Measurements from ENCODE around the gene LRMDA.

Gene LRMDA

GRCh38 chr10:76197293-76197692 is 765.9 kb downstream of the LRMDA start:
- DNase-seq: no peak

- no peak for DNase-seq
These were observed 767.0 kb downstream of the LRMDA start for GRCh38 chr10:76198287-76199035.

- DNase-seq: no peak
These were observed 770.5 kb downstream of the LRMDA start for GRCh38 chr10:76201962-76202361.

GRCh38 chr10:76202777-76203176 is 771.4 kb downstream of the LRMDA start:
- no peak for DNase-seq

- no peak for DNase-seq
These were observed 773.9 kb downstream of the LRMDA start for GRCh38 chr10:76205361-76205760.

- no peak for DNase-seq
These were observed 775.5 kb downstream of the LRMDA start for GRCh38 chr10:76206797-76207352.

GRCh38 chr10:76209135-76209534 is 777.7 kb downstream of the LRMDA start:
- DNase-seq: no peak

- no peak for DNase-seq
These were observed 778.8 kb downstream of the LRMDA start for GRCh38 chr10:76210211-76210610.

GRCh38 chr10:76211691-76212090 is 780.3 kb downstream of the LRMDA start:
- no peak for DNase-seq

- no peak for DNase-seq
These were observed 782.5 kb downstream of the LRMDA start for GRCh38 chr10:76213876-76214275.

- DNase-seq: no peak
These were observed 786.6 kb downstream of the LRMDA start for GRCh38 chr10:76218035-76218434.

- DNase-seq: no peak
These were observed 797.9 kb downstream of the LRMDA start for GRCh38 chr10:76229341-76229740.

GRCh38 chr10:76230921-76231285 is 799.5 kb downstream of the LRMDA start:
- DNase-seq: no peak

- no peak for DNase-seq
These were observed 800.0 kb downstream of the LRMDA start for GRCh38 chr10:76231286-76231934.

- no peak for DNase-seq
These were observed 803.2 kb downstream of the LRMDA start for GRCh38 chr10:76234499-76235226.

GRCh38 chr10:76236356-76236755 is 804.9 kb downstream of the LRMDA start:
- no peak for DNase-seq

- DNase-seq: no peak
These were observed 811.5 kb downstream of the LRMDA start for GRCh38 chr10:76242956-76243355.

- no peak for DNase-seq
These were observed 812.8 kb downstream of the LRMDA start for GRCh38 chr10:76244061-76244686.

GRCh38 chr10:76245951-76246495 is 814.6 kb downstream of the LRMDA start:
- no peak for DNase-seq

- DNase-seq: no peak
These were observed 817.3 kb downstream of the LRMDA start for GRCh38 chr10:76248649-76249200.

GRCh38 chr10:76251841-76252671 is 820.6 kb downstream of the LRMDA start:
- no peak for DNase-seq

- DNase-seq: no peak
These were observed 821.3 kb downstream of the LRMDA start for GRCh38 chr10:76252733-76253132.

Data from activated CD4-positive, CD25-positive, alpha-beta regulatory T cell treated with anti-CD3 and anti-CD28 coated beads, Interleukin-2, amount 50 U/mL, for 72 hours (primary cell).